DMS53 treated with DMSO at 0.1 percent for 48 hours (cell line): ENCODE measurements around the gene POC1A.
"Not testable (repeated sequence)": the region's sequence is repeated elsewhere in the genome, so short reads cannot be mapped to it uniquely, and the experiment has no call there.

Source experiments
- DNase-seq: peaks from one replicate; lab custom pipeline; 2025; ENCODE audit not compliant: unreplicated experiment; lab: John Stamatoyannopoulos, UW

Gene POC1A

GRCh38 chr3:52184690-52185089 lies 30.5 kb upstream of the POC1A start:
- no peak for DNase-seq

GRCh38 chr3:52183786-52184445 lies 29.7 kb upstream of the POC1A start:
- no peak for DNase-seq

GRCh38 chr3:52182691-52183090 lies 28.5 kb upstream of the POC1A start:
- no peak for DNase-seq

GRCh38 chr3:52182196-52182595 lies 28.0 kb upstream of the POC1A start:
- DNase-seq = no peak

GRCh38 chr3:52181543-52181942 lies 27.3 kb upstream of the POC1A start:
- DNase-seq = no peak

- DNase-seq = no peak
Measured at GRCh38 chr3:52178537-52178936, 24.3 kb upstream of the POC1A start.

GRCh38 chr3:52178126-52178525 lies 23.9 kb upstream of the POC1A start:
- DNase-seq = not testable (repeated sequence)

GRCh38 chr3:52177701-52178042 lies 23.4 kb upstream of the POC1A start:
- no peak for DNase-seq

- DNase-seq = peak; percentile 19
Measured at GRCh38 chr3:52176951-52177700, 22.9 kb upstream of the POC1A start.

GRCh38 chr3:52176180-52176752 lies 22.0 kb upstream of the POC1A start:
- DNase-seq = no peak

- DNase-seq = no peak
Measured at GRCh38 chr3:52175416-52176179, 21.4 kb upstream of the POC1A start.

GRCh38 chr3:52174896-52175295 lies 20.7 kb upstream of the POC1A start:
- no peak for DNase-seq

- no peak for DNase-seq
Measured at GRCh38 chr3:52173101-52173500, 18.9 kb upstream of the POC1A start.

- no peak for DNase-seq
Measured at GRCh38 chr3:52172262-52172757, 18.1 kb upstream of the POC1A start.

- no peak for DNase-seq
Measured at GRCh38 chr3:52171514-52172261, 17.5 kb upstream of the POC1A start.

GRCh38 chr3:52170217-52170616 lies 16.0 kb upstream of the POC1A start:
- DNase-seq = not testable (repeated sequence)

- DNase-seq = no peak
Measured at GRCh38 chr3:52167240-52167639, 13.0 kb upstream of the POC1A start.

GRCh38 chr3:52162250-52162872 lies 8.1 kb upstream of the POC1A start:
- no peak for DNase-seq

GRCh38 chr3:52159503-52159902 lies 5.3 kb upstream of the POC1A start:
- DNase-seq = no peak

- DNase-seq = no peak
Measured at GRCh38 chr3:52155912-52156311, 1.7 kb upstream of the POC1A start.
